Neural cell (in vitro differentiated cells): ENCODE measurements around the gene PGRMC1.
"Not testable (repeated sequence)": the region's sequence is repeated elsewhere in the genome, so short reads cannot be mapped to it uniquely, and the experiment has no call there.

Experiments used
- EP300 ChIP-seq: fragments of 450-650 bp; conservative IDR thresholded peaks from 2 replicates; pipeline ENCODE4 v1.6.1; 2014; ENCODE audit warnings: antibody characterized with exemption, mild to moderate bottlenecking, moderate library complexity; ENCODE audit not compliant: poor library complexity, severe bottlenecking
- EZH2 ChIP-seq: fragments of 200-600, 300-800 bp; shearing (Covaris generic), sonication (generic); IDR thresholded peaks from 2 replicates; pipeline ENCODE4 v1.6.1; 2014; ENCODE audit warnings: antibody characterized with exemption, low read length, borderline replicate concordance, mild to moderate bottlenecking; ENCODE audit not compliant: insufficient read depth, poor library complexity, severe bottlenecking
- POLR2AphosphoS5 ChIP-seq: IDR thresholded peaks from 2 replicates; pipeline ENCODE4 v1.6.1; 2012
- TAF1 ChIP-seq: IDR thresholded peaks from 2 replicates; pipeline ENCODE4 v1.6.1; 2012; ENCODE audit warnings: low read depth
- TF ChIP-seq, protein P1 (sequence below): fragments of 450-650 bp; IDR thresholded peaks from 2 replicates; pipeline ENCODE4 v1.5.1; 2014; ENCODE audit warnings: antibody characterized with exemption, mild to moderate bottlenecking, moderate library complexity; ENCODE audit not compliant: poor library complexity, severe bottlenecking
- TF ChIP-seq, protein P2 (sequence below): IDR thresholded peaks from 2 replicates; pipeline ENCODE4 v1.6.1; 2012; ENCODE audit warnings: borderline replicate concordance

DNA sequence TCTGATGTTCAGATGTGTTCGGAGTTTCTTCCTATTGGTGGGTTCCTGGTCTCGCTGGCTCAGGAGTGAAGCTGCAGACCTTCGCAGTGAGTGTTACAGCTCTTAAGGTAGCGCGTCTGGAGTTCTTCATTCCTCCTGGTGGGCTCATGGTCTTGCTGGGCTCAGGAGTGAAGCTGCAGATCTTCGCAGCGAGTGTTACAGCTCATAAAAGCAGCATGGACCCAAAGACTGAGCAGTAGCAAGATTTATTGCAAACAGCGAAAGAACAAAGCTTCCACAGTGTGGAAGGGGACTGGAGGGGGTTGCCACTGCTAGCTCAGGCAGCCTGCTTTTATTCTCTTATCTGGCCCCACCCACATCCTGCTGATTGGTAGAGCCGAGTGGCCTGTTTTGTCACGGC lies 28.6 kb upstream of the PGRMC1 start:
- not testable (repeated sequence) for TF ChIP-seq POLR2AphosphoS5, TAF1, EP300, EZH2
- TF ChIP-seq, protein P1, sequence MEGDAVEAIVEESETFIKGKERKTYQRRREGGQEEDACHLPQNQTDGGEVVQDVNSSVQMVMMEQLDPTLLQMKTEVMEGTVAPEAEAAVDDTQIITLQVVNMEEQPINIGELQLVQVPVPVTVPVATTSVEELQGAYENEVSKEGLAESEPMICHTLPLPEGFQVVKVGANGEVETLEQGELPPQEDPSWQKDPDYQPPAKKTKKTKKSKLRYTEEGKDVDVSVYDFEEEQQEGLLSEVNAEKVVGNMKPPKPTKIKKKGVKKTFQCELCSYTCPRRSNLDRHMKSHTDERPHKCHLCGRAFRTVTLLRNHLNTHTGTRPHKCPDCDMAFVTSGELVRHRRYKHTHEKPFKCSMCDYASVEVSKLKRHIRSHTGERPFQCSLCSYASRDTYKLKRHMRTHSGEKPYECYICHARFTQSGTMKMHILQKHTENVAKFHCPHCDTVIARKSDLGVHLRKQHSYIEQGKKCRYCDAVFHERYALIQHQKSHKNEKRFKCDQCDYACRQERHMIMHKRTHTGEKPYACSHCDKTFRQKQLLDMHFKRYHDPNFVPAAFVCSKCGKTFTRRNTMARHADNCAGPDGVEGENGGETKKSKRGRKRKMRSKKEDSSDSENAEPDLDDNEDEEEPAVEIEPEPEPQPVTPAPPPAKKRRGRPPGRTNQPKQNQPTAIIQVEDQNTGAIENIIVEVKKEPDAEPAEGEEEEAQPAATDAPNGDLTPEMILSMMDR = not testable (repeated sequence)
- TF ChIP-seq, protein P2, sequence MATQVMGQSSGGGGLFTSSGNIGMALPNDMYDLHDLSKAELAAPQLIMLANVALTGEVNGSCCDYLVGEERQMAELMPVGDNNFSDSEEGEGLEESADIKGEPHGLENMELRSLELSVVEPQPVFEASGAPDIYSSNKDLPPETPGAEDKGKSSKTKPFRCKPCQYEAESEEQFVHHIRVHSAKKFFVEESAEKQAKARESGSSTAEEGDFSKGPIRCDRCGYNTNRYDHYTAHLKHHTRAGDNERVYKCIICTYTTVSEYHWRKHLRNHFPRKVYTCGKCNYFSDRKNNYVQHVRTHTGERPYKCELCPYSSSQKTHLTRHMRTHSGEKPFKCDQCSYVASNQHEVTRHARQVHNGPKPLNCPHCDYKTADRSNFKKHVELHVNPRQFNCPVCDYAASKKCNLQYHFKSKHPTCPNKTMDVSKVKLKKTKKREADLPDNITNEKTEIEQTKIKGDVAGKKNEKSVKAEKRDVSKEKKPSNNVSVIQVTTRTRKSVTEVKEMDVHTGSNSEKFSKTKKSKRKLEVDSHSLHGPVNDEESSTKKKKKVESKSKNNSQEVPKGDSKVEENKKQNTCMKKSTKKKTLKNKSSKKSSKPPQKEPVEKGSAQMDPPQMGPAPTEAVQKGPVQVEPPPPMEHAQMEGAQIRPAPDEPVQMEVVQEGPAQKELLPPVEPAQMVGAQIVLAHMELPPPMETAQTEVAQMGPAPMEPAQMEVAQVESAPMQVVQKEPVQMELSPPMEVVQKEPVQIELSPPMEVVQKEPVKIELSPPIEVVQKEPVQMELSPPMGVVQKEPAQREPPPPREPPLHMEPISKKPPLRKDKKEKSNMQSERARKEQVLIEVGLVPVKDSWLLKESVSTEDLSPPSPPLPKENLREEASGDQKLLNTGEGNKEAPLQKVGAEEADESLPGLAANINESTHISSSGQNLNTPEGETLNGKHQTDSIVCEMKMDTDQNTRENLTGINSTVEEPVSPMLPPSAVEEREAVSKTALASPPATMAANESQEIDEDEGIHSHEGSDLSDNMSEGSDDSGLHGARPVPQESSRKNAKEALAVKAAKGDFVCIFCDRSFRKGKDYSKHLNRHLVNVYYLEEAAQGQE = not testable (repeated sequence)
